Inflammatory macrophage (primary cell): Measurements from ENCODE around the gene PARP14.
"Not testable (repeated sequence)": the region's sequence is repeated elsewhere in the genome, so short reads cannot be mapped to it uniquely, and the experiment has no call there.

Experiments used
- DNase-seq, 2 donors: peaks; one replicate each; pipeline ENCODE4 v3.0.0-alpha.2; 2020 to 2022

The PARP14 gene

DNA sequence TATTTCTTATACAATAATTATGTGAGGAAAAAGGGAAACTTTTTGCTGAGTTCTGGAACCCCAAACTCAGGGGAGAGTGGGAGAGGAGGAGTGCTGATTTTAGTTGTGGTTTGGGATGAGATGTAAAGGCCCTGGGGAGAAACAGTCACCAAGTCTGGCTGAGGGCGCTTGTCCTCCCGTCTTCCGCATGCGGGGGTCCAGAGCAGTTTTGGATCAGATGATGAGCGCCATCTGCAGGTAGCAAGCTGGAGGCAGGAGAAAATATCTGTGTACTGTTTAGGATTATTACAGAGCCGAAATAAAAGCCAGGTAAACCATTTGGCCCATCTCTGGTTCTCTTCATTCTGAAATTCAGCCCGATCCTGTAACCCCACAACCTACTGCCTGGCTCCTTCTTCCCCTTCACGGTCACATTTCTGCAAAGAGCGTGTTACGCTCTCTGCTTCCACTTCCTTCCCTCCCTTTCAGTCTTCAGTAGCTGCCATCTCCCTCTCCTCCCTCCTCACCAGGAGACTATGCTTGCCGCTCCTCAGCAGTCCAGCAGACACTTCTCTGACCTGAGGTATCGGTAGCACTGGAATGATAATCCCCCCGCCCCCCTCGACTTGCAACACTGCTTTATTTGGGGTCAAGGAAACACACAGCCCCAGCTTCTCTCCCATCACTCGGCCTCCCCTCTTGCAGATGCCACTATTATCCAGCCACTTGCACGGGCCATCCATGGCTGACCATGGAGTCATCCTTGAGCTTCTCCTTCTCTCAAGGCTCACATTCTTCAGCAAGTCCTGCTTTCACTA is 1.4 kb upstream of the PARP14 start:
- DNase-seq: peak; percentile 68 to 69

DNA sequence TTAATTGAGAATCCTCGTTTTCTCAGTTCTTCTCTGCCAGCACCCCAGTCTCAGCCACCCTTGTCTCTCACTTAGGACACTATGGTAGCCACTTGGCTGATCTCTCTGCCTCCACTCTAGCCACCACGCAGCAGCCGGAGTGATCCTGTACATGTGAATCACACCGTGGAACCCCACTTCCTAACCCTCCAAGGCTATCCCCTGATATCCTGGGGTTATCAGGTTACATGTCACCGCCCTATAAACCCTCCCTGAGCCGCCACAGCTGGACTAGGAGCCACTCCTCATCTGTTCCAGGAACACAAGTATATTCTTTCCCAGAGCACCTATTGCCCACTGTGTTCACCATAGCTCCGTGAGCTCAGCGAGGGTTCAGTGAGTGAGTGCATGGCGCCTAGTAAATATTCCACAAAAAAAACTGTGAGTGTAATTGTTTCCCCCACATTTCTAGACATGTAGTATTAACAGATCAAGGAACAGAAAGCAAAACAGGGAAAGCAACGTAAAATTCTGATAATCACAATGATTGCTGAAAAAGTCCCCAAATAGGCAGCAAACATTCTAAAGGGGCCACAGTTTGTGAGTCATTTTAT is 661 bp upstream of the PARP14 start:
- DNase-seq: no peak

DNA sequence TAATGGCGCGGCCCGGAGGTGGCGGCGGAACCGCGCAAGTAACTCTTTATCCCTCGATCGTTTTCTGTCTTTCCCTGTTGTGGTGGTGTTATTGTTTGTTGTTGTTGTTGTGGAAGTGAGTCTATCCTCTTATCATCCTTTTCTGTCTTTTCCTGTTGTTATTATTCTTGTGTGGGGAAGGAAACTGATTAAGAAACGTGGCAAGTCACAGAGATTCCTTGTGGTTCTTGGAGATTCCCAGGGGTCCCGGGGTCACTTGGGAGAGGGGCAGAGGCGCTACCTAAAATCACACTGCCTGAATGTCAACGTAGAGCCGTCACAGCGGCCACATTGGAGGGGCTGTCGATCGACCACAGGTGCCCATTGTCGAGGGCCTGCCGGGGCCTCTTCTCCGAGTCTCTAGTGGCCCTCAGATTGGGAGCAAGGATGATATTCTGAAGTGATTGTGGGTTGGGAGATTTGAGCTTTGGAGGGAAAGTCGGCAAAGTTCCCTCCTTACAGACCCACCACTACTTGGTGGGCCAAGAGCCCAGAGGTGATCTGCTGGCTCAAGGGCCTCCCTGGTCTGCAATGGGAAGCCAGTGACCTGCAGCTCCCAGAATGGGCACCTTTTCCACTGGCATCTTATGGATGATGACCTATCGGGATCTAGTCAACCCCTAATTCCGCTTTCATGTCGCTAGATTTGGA is 790 bp downstream of the PARP14 start:
- no peak for DNase-seq

DNA sequence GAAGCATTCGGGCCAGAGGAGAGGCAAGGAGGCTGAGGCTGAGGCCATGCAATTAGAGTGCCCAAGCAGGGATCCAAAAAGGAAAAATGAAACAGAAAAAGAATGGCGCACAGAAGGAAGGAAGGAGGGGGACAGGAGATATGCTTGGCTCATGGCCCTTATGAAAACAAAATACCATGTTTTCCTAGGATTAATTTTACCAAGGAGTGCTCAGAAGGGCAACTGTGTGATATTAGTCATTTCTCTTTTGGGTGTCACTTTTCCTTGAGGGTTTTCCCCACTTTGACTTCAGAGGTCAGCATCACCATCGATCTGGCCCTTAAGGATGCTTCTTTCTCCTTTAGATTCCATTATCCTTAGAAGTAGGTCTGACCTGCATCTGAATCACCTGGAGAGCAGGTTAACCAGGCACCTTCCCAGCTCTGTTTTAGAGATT is 1.4 kb downstream of the PARP14 start:
- no peak for DNase-seq

DNA sequence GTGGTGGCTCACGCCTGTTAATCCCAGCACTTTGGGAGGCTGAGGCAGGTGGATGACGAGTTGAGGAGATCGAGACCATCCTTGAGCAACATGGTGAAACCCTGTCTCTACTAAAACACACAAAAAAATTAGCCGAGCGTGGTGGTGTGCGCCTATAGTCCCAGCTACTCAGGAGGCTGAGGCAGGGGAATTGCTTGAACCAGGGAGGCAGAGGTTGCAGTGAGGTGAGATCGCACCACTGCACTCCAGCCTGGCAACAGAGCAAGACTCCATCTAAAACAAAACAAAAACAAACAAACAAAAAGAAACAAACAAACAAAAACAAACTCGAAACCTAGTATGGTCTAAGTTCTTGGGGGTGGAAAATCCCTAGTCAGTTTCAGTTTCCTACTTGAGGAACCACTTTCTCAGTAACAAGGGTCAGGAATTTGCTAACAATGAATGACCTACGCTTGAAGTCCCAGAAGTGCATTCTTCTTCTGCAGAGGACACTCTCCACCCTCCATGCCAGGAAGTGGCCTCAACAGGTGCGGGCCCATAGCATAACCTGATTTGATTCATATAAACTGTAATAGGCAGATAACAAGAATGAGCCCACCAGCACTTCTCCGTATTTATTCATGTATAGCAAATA is 2.3 kb downstream of the PARP14 start:
- DNase-seq: peak; percentile 39 to 54

DNA sequence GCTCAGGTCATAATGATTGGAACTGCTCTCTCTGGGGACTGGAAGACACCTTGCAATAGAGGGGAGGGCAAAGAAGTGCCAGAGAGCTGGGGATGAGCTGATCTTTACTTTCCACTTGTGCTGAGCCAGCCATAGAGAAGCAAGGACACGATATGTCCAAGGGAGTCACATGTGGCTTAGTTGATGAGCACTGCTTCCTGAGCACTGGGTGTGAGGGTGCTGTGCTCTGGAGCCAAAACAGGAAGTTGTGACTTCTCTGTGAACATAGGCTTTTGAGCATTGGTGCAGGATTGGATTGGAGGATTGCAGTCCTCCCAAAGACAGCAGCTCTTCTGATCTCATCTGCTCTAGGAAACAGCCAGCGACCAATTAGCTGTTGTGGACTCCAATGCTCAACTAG is 6.7 kb downstream of the PARP14 start:
- peak; percentile 17 to 33 for DNase-seq

DNA sequence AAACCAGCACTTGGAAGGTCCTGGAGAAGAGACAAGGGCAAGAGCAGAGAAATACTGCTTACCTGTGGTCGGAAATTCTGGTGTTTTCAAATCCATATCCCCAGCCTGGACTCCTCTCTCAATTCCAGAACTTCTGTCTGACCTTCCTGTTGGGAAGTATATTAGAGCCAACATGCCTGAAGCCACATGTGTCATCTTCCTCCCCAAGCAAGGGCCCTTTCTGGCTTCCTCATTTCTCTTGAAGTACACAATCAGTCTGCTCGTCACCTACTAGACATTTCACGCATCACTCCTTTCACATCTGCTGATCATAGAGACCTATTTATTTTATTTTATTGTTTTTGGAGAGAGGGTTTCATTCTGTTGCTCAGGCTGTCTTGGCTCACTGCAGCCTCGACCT is 8.4 kb downstream of the PARP14 start:
- DNase-seq: peak; percentile 56 to 58

DNA sequence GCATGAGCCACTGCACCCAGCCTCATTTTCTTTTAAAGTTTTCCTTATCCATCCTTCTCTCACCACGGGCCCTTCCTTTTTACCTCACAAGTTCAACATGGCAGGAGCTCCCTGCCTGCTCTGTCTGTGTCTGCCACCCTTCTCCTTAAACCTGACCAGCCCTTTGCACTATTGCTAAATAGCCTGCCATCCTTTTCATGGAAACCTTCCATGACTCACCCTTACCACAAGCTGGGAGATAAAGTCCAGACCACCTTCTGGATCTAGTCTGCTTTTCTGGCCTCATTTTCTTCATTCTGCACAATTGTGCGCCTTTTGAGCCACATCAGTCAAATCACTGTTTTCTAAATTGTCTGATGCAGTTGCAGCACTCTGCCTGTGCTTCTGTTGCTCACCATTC is 8.9 kb downstream of the PARP14 start:
- DNase-seq: no peak

DNA sequence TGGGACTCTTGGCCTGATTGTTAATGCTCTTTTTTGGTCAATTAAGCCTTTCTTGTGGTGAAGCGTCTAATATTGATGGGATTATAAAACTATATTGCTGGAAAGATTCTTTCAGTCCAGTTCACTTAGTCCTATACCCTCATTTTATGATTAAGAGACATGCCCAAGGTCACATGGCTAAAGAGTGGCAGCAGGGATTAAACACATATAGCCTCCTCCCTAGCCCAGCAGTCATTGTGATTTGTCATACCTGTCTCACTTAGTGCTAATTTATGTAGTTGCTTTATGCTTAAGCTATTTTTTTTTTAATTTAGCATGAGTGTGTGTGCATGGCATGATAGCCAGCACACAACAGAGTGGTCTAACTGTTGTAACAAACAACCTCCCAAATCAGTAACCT is 9.5 kb downstream of the PARP14 start:
- no peak for DNase-seq

DNA sequence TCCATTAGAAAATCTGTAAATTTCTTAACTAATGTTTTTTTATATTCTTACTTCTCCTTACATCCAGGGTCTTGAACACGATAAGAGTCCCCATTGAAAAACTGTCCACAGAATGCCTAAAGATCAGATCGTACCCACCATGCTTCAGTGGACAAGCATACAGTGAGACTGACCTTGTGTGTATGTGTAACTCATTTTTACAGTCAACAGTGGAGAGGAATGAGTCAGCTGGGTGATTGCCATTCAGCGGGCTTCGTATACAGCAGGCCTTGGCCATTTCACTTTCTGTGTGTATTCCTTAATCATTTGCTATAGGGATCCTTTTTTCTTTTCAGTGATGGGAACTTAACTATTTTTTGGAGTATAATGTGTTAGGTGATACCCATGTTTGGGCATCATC is 10.6 kb downstream of the PARP14 start:
- no peak for DNase-seq

DNA sequence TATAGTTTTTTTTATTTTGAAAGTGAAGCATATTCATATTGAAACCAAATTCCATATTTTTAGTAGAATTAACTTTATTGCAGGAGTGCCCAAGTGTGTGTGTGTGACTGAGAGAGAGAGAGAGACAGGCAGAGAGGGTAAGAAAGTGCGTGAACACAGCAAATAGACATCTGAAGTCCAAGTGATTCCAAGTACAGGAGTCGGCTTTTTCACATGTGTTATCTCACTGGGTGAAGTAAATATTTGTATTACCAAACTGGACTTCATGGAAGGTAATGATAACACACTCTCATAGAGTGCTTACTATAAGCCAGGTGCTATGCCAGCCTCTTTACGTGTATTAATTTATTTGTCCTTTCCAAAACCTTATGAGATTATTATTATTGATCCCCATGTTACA is 12.0 kb downstream of the PARP14 start:
- no peak for DNase-seq

DNA sequence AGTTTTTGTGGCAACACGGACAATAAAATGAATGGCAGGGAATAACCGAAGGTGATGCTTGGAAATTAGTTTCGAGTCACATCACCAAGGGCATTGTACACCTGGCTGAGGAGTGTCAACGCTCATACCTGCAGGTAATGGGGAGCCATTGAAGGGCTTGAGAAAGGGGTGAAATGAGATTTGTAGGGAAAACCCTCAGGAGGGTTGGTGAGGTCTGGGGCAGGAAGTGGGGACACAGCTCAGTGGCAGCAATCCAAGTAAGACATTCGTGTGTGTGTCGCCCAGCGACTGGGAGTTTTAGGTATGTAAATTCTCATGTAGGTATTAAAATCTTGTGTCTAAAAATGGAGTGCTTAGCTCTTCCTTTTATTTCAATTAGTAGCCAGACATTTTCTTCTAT is 14.3 kb downstream of the PARP14 start:
- DNase-seq: no peak

DNA sequence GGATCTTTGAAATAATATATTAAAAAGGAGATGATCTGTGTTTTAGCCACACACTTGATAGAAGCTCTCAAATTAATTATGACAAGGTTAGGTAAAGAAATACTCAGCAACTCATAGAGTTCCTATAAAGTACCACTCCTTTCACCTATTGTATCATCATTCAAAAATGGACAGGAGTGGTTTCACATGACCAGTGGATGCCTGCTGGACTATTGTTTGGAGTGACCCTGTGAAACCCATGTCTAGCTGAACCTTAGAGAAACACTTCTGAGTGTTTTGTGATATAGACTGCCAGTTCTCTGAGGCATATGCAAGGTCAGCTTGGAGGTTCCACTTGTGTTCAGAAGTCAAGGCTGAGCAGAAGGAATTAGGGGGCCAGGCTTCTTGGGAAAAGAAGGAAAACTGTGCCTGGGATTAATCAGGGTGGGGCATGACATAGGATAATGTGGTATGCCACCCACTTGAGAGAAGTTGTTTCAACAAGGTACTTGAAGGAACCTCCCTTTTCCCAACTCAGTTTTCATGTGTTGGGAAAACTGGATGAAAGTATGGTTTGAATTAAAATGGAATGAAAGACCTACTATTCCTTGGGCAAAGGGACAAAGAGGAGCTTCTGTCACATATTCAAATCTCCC is 15.4 kb downstream of the PARP14 start:
- DNase-seq: no peak

DNA sequence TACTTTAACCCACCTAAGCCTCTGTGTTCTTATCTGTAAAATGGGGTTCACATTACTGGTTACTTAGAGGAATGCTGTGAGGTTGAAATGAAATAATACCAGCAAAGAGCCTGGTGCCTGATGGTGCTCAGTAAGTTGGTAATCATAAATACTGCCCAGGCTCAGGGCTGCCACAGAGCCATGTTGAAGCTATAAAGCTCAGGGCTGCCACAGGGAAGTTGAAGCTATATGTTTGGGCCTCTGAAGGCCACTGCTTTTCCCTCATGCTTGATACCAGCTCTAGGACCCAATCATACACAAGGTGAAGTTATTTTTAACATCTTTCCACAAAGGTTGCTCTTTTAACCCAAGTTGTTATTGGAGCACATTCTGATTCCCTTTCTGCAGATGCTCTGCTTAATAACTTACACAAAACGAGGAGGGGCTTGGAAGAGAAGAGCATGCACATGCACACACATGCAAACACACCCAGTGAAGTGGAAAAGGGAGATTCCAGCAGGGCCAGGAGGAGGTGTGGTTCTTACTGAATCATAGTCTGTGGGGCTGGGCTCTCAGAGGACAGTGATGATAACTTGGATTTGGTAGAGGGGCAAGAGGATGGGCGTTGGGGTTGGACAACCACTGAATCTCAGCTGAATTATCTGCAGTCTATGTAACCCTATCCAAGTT is 17.4 kb downstream of the PARP14 start:
- DNase-seq: no peak

DNA sequence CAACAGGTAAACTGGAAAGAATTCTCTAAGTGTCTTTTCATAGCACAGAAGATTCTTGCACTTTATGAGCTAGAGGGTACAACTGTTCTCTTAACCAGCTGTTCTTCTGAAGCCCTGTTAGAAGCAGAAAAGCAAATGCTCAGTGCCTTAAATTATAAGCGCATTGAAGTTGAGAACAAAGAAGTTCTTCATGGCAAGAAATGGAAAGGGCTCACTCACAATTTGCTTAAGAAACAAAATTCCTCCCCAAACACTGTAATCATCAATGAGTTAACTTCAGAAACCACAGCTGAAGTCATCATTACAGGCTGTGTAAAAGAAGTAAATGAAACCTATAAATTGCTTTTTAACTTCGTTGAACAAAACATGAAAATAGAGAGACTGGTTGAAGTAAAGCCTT is 19.6 kb downstream of the PARP14 start:
- no peak for DNase-seq

DNA sequence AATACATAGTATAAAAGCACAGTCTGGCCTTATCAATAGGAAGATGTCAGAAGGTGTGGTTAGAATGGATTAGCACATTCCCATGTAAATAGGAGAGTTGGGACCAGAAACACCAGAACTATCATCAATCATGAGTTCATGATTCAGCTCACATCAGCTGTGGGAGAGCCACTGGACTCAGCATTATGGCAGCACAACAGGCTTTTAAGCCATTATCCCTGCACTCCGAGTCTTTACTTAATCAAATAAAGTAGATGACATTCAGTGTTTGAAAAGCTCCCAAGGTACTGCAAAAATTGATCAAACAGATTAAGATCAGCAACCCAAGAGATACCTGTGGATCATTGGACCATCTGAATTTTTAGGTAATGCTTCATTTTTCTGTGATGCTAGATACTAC is 24.7 kb downstream of the PARP14 start:
- DNase-seq: no peak

DNA sequence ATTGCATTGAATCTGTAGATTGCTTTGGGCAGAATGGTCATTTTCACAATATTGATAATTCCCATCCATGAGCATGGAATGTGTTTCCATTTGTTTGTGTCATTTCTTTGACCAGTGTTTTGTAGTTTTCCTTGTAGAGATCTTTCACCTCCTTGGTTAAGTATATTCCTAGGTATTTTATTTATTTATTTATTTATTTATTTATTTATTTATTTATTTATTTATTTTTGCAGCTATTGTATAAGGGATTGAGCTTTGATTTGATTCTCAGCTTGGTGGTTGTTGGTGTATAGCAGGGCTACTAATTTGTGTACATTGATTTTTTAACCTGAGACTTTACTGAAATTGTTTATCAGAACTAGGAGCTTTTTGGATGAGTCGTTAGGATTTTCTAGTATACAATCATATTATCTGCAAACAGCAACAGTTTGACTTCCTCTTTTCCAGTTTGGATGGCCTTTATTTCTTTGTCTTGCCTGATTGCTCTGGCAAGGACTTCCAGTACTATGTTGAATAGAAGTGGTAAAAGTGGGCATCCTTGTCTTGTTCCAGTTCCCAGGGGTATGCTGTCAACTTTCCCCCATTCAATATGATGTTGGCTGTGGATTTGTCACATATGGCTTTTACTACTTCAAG is 30.1 kb downstream of the PARP14 start:
- not testable (repeated sequence) for DNase-seq

DNA sequence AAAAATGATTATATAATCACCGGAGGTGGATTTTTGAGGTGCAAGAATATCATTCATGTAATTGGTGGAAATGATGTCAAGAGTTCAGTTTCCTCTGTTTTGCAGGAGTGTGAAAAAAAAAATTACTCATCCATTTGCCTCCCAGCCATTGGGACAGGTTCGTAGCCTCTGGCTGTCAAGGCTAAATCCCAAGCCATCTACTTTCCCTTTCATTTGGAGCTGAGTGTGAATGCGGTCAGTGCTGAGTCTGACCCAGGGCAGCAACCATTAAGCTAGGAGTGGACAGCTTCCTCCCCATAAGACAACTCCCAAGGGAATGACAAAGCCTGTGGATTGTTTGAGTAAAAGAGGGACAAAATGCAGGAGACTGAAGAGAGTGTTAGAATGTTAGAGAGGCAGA is 33.6 kb downstream of the PARP14 start:
- no peak for DNase-seq

DNA sequence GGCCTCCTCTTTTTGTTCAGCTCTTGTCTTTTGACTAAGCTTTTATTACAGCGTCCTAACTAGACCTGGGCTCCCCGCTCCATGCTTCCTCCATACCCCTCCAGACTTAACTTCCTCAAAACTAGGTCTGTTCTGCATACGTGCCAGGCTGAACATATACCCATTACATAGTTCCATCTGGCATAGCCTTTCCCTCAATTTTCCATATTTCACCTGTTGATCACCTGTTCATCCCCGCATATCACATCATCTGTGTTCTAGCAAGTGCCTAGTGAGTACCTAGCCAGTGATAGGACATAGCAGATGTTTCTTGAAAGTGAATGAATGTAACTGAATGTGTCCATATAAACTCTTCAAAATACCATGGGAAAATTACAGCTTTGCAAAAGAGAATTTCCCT is 36.0 kb downstream of the PARP14 start:
- DNase-seq: no peak

DNA sequence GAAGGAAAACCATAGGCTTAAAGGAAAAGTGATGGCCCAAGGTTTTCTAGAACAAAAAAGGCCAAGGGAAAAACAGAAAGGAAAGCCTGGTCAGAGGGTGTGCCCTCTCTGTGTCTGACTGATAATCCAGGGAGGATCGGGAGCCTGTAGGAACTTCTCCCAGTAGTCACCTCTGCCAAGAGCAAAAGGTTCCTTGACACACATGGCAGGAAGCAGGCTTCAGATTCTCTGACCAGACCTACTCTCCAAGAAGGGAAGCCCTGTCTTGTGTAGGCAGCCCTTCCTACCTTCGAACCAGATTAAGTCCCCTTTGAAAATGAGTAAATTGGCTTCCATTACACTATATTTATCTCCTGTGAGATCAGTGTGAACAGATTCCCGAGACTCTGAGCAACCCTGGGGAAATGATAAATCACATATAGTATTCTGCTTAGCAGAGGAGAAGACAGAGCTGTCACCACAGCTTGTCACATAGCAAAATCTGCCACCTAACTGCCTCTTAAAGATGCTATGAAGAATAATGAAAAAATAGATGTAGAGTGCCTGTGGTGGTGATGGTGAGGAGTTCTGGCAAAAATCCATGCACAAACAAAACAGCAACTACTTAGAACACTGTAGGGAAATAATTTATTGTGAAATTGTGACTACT is 38.8 kb downstream of the PARP14 start:
- no peak for DNase-seq

DNA sequence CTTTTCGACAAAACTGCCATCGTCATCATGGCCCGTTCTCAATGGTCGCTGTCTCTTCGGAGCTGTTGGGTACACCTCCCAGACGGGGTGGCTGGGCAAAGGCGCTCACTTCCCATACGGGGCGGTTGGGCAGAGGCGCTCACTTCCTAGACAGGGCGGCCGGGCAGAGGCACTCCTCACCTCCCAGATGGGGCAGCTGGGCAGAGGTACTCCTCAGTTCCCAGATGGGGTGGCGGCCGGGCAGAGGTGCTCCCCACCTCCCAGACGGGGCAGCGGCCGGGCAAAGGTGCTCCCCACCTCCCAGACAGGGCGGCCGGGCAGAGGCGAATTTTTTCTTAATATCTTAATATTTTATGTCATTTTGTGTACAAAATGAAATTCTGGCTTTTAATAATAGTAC is 44.5 kb downstream of the PARP14 start:
- no peak for DNase-seq
